PC-3 (cell line): ENCODE data around the gene MPPED2. TPM values are rescaled to one million over a fixed set of nuclear protein-coding genes. Genes with fewer than 3 reads are reported as not detected.

Source experiments
- ATAC-seq: fragments of 200-7000 bp; cut with Tn5 transposase; 2 replicates; pipeline ENCODE4 v1.9.1; 2020; ENCODE audit warnings: mild to moderate bottlenecking, moderate library complexity
- BruUV-seq: library from RNA; stranded (reverse); fragments of 400-500 nt; replicated peaks from 2 replicates; lab custom pipeline; 2021; lab: Mats Ljungman, UMichigan
- CTCF ChIA-PET: fragments of 300-600 bp; sonication (Branson Sonifier 250); formaldehyde crosslinking; loops from one replicate; lab custom pipeline; 2022; ENCODE audit warnings: antibody characterized with exemption; lab: Charles Lee
- POLR2A ChIA-PET: fragments of 300-600 bp; sonication (Branson Sonifier 250); formaldehyde crosslinking; loops from one replicate; lab custom pipeline; 2022; ENCODE audit warnings: antibody characterized with exemption; ENCODE audit not compliant: unreplicated experiment; lab: Charles Lee
- DNase-seq: peaks from one replicate; pipeline ENCODE4 v3.0.0-alpha.2; 2015
- H2AFZ ChIP-seq: fragments of 300-600 bp; sonication (generic); 2 replicates; pipeline ENCODE4 v1.6.0; 2016; ENCODE audit warnings: antibody characterized with exemption, low read length
- H3F3A ChIP-seq: fragments of 300-600 bp; sonication (generic); one replicate; pipeline ENCODE4 v1.6.0; 2017; ENCODE audit warnings: antibody characterized with exemption, low read length, control low read depth, mild to moderate bottlenecking; ENCODE audit not compliant: unreplicated experiment
- H3K27ac ChIP-seq: fragments of 300-600 bp; sonication (generic); 2 replicates; pipeline ENCODE4 v1.5.1; 2016; ENCODE audit warnings: mild to moderate bottlenecking, low read length
- H3K27me3 ChIP-seq: fragments of 300-600 bp; sonication (generic); 2 replicates; pipeline ENCODE4 v1.6.1; 2016; ENCODE audit warnings: low read length, mixed read lengths
- H3K36me3 ChIP-seq: fragments of 300-600 bp; sonication (generic); 2 replicates; pipeline ENCODE4 v1.6.1; 2016; ENCODE audit warnings: low read depth, mixed run types, low read length, mixed read lengths
- H3K4me1 ChIP-seq: fragments of 300-600 bp; sonication (generic); 2 replicates; pipeline ENCODE4 v1.5.1; 2016; ENCODE audit warnings: low read length; ENCODE audit not compliant: insufficient read depth
- H3K4me2 ChIP-seq: fragments of 300-600 bp; sonication (generic); 2 replicates; pipeline ENCODE4 v1.6.0; 2016; ENCODE audit warnings: low read length
- H3K4me3 ChIP-seq: fragments of 300-600 bp; sonication (generic); 2 replicates; pipeline ENCODE4 v1.5.1; 2016; ENCODE audit warnings: mild to moderate bottlenecking, low read length, mixed read lengths
- H3K79me2 ChIP-seq: fragments of 300-600 bp; sonication (generic); 2 replicates; pipeline ENCODE4 v1.6.1; 2017; ENCODE audit warnings: low read length, mixed read lengths
- H3K9ac ChIP-seq: fragments of 300-600 bp; sonication (generic); 2 replicates; pipeline ENCODE4 v1.6.0; 2016; ENCODE audit warnings: mild to moderate bottlenecking, low read length
- H3K9me2 ChIP-seq: fragments of 300-600 bp; sonication (generic); replicated peaks from 2 replicates; pipeline ENCODE4 v1.6.1; 2016; ENCODE audit warnings: mixed run types, low read length, mixed read lengths
- H3K9me3 ChIP-seq: fragments of 300-600 bp; sonication (generic); 2 replicates; pipeline ENCODE4 v1.6.1; 2016; ENCODE audit warnings: low read length, mixed read lengths
- H4K20me1 ChIP-seq: fragments of 300-600 bp; sonication (generic); 2 replicates; pipeline ENCODE4 v1.6.1; 2016; ENCODE audit warnings: low read length, mixed read lengths
- EZH2 ChIP-seq: fragments of 300-600 bp; sonication (generic); IDR thresholded peaks from one replicate; pipeline ENCODE4 v1.6.1; 2017; ENCODE audit warnings: antibody characterized with exemption, mild to moderate bottlenecking, low read length; ENCODE audit not compliant: unreplicated experiment
- EZH2phosphoT487 ChIP-seq: fragments of 300-600 bp; sonication (generic); IDR thresholded peaks from 2 replicates; pipeline ENCODE4 v1.6.1; 2018; ENCODE audit warnings: mild to moderate bottlenecking, antibody characterized with exemption, low read length, borderline replicate concordance
- intact Hi-C: fragments of 100-400 bp; cut with micrococcal nuclease; formaldehyde crosslinking; loops from 2 replicates; pipeline ENCODE4 v1.9.0; 2023
- total RNA-seq: library from RNA; depleted of rRNA; stranded (reverse); fragments of >200 nt; gene quantifications from 2 replicates; pipeline ENCODE4 v1.2.3, GENCODE V29; 2014
- TF ChIP-seq, protein P1 (sequence below): fragments of 300-600 bp; sonication (generic); conservative IDR thresholded peaks from 2 replicates; pipeline ENCODE4 v1.5.1; 2017; ENCODE audit warnings: antibody characterized with exemption, low read depth, mild to moderate bottlenecking, low read length

Gene MPPED2
- total RNA-seq, 1 experiment from 2014 or later, result not detected

DNA sequence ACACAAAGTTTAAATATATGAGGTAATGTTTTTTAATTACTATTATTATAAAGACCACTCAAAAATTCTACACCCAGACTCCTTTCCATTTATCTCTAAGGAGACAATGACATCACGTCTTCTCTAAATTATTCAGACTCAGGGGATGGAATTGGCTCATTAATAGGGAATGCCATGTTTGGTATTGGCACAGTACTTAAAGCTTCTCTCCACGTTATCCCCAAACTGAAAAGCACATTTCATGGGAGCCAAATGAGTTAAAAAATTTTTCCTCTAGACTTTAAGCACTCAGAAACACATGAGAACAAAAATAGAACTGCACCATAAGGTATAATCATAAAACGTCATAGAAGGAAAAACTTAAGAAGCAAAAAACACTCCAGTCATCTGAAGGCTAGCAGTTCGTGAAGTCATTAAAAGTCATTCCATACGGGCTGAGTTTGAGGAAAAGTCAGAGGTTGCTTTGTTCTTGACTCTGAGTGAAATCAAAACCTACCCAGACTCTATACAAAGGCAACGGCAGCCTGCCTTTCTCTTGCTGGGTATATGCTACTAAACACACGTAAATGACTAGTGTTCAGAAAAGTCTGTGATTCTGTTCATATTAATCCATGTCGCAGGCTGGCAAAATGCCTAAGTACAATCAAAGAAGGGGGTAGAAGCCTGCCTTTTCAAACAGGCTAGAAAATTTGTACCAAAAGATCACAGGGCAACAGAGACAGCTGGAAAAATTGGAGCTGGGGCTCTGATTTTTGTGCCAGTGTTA, 8.7 kb upstream of the MPPED2 start:
- ATAC-seq (no peak), DNase-seq (no peak)
- H3F3A ChIP-seq, result no peaks in the 10 kb centered on the region
- POLR2A ChIA-PET, result no interaction called here
- no peaks in the 10 kb centered on the region for H3K9me2 ChIP-seq
- H3K27ac ChIP-seq, result no peak overlapping the region
- no peaks in the 10 kb centered on the region for H3K9me3 ChIP-seq
- no peak overlapping the region for H3K9ac ChIP-seq
- TF ChIP-seq, protein P1, sequence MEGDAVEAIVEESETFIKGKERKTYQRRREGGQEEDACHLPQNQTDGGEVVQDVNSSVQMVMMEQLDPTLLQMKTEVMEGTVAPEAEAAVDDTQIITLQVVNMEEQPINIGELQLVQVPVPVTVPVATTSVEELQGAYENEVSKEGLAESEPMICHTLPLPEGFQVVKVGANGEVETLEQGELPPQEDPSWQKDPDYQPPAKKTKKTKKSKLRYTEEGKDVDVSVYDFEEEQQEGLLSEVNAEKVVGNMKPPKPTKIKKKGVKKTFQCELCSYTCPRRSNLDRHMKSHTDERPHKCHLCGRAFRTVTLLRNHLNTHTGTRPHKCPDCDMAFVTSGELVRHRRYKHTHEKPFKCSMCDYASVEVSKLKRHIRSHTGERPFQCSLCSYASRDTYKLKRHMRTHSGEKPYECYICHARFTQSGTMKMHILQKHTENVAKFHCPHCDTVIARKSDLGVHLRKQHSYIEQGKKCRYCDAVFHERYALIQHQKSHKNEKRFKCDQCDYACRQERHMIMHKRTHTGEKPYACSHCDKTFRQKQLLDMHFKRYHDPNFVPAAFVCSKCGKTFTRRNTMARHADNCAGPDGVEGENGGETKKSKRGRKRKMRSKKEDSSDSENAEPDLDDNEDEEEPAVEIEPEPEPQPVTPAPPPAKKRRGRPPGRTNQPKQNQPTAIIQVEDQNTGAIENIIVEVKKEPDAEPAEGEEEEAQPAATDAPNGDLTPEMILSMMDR, result no peak
- no peak for TF ChIP-seq EZH2phosphoT487
- no peak for TF ChIP-seq EZH2
- BruUV-seq, result no TSS peak
- H3K4me1 ChIP-seq, result no peaks in the 10 kb centered on the region
- H3K27me3 ChIP-seq, result no peaks in the 10 kb centered on the region
- H2AFZ ChIP-seq, result no peak overlapping the region
- H4K20me1 ChIP-seq, result no peaks in the 10 kb centered on the region
- H3K36me3 ChIP-seq, result no peaks in the 10 kb centered on the region
- H3K4me2 ChIP-seq, result no peak overlapping the region
- no peaks in the 10 kb centered on the region for H3K79me2 ChIP-seq
- CTCF ChIA-PET, result no interaction called here
- H3K4me3 ChIP-seq, result no peak overlapping the region
- intact Hi-C loops, result no loop called here

DNA sequence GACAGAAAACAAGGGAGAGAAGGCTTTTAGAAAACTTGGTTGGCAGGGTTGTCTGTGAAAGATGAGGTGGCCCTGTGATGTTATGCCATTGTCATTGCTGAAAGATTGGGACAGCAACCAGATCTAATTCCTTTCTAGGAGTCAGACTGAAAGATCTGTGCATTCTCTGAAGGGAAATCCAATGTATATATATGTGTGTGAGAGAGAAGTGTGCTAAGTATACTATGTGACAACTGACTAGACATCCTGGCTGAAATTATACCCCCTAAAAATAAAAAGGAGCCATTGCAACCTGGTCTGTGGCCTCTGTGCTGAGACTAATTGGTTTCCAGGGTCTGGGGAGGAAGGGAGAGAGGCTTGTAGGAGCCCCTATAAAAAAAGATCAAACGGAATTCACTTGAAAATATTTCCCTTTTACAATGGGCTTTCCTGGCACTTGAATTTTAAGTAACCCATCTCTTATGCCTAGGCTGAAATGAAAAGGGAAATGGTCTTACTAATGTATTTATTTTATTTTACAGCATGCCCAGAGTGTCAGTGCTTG, 1.2 kb upstream of the MPPED2 start:
- no peaks in the 10 kb centered on the region for H3K9me3 ChIP-seq
- intact Hi-C loops, result no loop called here
- H2AFZ ChIP-seq, result no peak overlapping the region
- H3K9ac ChIP-seq, result no peak overlapping the region
- TF ChIP-seq EZH2, result no peak
- TF ChIP-seq, protein P1, result no peak
- no peak for TF ChIP-seq EZH2phosphoT487
- BruUV-seq, result no TSS peak
- H3K79me2 ChIP-seq, result no peaks in the 10 kb centered on the region
- no peaks in the 10 kb centered on the region for H3K36me3 ChIP-seq
- ChIA-PET POLR2A (no interaction called here), CTCF (no interaction called here)
- no peak overlapping the region for H3K27ac ChIP-seq
- no peak for DNase-seq
- H4K20me1 ChIP-seq, result no peaks in the 10 kb centered on the region
- no peak for ATAC-seq
- H3K4me2 ChIP-seq, result no peak overlapping the region
- no peaks in the 10 kb centered on the region for H3K4me1 ChIP-seq
- peaks cover 47% of the 10 kb centered on the region for H3K27me3 ChIP-seq
- H3F3A ChIP-seq, result no peaks in the 10 kb centered on the region
- no peaks in the 10 kb centered on the region for H3K9me2 ChIP-seq
- no peak overlapping the region for H3K4me3 ChIP-seq

DNA sequence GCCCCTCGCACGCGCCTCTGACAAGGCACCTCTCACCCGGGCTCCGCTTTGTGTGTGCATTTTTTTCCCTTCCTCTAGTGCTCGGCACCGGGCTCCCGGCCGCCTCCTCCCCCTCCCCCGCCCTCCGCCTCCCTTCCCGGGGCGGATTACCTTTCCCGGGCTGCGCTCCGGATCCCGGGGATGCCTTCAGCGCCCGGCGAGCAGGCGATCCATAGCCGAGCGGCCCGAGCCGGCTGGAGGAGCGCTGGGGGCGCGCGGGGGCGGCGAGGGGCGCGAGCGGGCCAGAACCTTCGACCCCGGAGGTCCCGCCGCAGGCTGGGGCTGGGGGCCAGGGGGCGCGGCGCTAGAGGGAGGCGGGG, 282 bp downstream of the MPPED2 start:
- no peak for DNase-seq
- no peaks in the 10 kb centered on the region for H4K20me1 ChIP-seq
- BruUV-seq, result no TSS peak
- no peaks in the 10 kb centered on the region for H3K4me1 ChIP-seq
- no peak overlapping the region for H3K27ac ChIP-seq
- TF ChIP-seq EZH2, result no peak
- no peak for TF ChIP-seq EZH2phosphoT487
- TF ChIP-seq, protein P1, result no peak
- intact Hi-C loops, result no loop called here
- POLR2A ChIA-PET, result no interaction called here
- H3K9me3 ChIP-seq, result no peaks in the 10 kb centered on the region
- no peak overlapping the region for H3K4me3 ChIP-seq
- CTCF ChIA-PET, result interaction anchor here (0.6 kb wide), 1 partner anchor 783 kb away, joined by 4 read pairs; no protein-coding TSS in a partner anchor
- no peak overlapping the region for H2AFZ ChIP-seq
- peak overlapping the region; percentile 26; the same call in 1 of the 2 replicates for H3K4me2 ChIP-seq
- H3K27me3 ChIP-seq, result peaks cover 54% of the 10 kb centered on the region
- no peaks in the 10 kb centered on the region for H3K79me2 ChIP-seq
- no peak overlapping the region for H3K9ac ChIP-seq
- H3F3A ChIP-seq, result no peaks in the 10 kb centered on the region
- H3K9me2 ChIP-seq, result no peaks in the 10 kb centered on the region
- H3K36me3 ChIP-seq, result no peaks in the 10 kb centered on the region
- no peak; the same call in 1 of the 2 replicates for ATAC-seq
